ENCODE results near the gene PML.

PML gene

DNA sequence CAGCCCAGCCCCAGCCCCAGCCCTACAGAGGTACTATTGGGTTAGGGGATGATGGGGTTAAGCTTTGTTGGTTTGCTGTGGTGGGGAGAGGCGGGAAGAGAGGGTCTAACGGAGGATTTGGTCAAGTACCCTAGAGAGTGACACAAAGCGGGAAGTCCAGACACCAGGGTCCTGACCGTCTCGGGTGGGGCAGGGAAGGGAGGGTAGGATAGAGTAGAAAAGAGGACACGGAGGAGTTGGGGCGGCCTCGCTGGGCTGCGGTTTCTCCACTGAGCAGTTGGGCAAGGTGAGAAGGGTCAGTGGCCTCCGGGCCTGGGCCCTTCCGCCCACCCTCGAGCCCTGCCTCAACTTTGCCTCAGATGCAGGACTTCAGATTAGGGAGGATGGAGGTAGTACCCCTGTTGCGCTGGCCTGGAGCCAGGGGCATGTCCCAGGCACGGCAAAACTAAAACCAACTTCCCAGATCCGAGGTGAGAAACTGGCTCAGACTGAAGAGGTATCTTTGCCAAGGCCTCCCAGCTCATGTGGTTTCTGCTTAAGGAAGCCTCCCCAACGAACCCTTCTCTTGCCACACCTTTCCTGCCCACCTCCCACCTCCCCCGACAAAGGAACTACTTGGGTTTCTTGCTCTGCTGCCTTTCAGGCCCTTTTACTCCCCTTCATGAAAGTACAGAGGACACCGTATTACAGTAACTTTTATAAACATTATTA is 551 bp downstream of the PML start:
- H3K4me3 ChIP-seq (ENCODE audit: low read depth, low read length), result peak overlapping the region; percentile 92
- H3K9me3 ChIP-seq (ENCODE audit: control insufficient read depth, insufficient read depth, low read depth, low read length), result no peaks in the 10 kb centered on the region
- H3K27me3 ChIP-seq (ENCODE audit: control insufficient read depth, insufficient read depth, low read length), result no peaks in the 10 kb centered on the region
- H3K9ac ChIP-seq (ENCODE audit: low read length), result peak overlapping the region; percentile 77
- H3K27ac ChIP-seq (ENCODE audit: low read depth, low read length), result no peak overlapping the region
- H3K36me3 ChIP-seq (ENCODE audit: control insufficient read depth, insufficient read depth, low read length), result peaks cover 18% of the 10 kb centered on the region
- peaks cover 19% of the 10 kb centered on the region for H3K4me1 ChIP-seq (ENCODE audit: control insufficient read depth, insufficient read depth, low read length)

DNA sequence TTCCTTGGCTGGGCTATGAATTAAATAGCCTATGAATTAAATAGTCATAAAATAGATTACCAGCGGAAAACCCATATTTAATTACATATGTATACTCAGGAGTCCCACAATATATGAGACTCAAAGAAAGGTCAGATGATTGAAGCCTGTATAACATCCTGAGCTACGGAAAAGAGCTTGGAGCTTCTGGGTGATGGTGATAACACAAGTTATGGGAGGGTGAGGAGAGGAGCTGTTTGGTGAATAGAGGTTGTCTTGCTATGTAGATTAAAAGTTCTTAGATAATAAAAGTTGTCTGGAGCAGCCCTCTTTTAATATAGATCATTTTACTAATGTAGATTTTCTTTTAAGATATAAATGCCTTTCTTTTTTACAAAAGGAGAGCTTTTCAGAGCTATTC is 1.8 kb downstream of the PML start:
- H3K4me1 ChIP-seq (ENCODE audit: control insufficient read depth, insufficient read depth, low read length), result peaks cover 17% of the 10 kb centered on the region
- no peaks in the 10 kb centered on the region for H3K27me3 ChIP-seq (ENCODE audit: control insufficient read depth, insufficient read depth, low read length)
- H3K27ac ChIP-seq (ENCODE audit: low read depth, low read length), result no peak overlapping the region
- peaks cover 18% of the 10 kb centered on the region for H3K36me3 ChIP-seq (ENCODE audit: control insufficient read depth, insufficient read depth, low read length)
- no peak overlapping the region for H3K9ac ChIP-seq (ENCODE audit: low read length)
- H3K4me3 ChIP-seq (ENCODE audit: low read depth, low read length), result peak overlapping the region; percentile 10; the same call in 1 of the 2 replicates
- no peaks in the 10 kb centered on the region for H3K9me3 ChIP-seq (ENCODE audit: control insufficient read depth, insufficient read depth, low read depth, low read length)

DNA sequence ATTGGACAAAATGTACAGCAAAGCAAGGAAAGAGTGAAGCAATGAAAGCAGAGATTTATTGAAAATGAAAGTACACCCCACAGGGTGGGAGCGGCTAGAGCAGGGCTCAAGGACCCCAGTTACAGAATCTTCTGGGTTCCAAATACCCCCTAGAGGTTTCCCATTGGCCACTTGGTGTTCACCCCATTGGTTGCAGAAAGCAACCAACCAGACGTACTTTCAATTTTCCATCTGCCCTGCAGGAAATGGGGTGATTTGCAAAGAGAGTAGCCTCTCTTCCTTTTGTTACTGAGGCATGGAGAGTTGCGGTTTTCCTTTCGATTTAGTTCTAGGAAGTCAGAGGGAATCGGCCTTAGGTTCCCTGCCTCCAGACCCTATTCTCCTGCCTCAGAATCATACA is 2.4 kb downstream of the PML start:
- H3K27me3 ChIP-seq (ENCODE audit: control insufficient read depth, insufficient read depth, low read length), result no peaks in the 10 kb centered on the region
- H3K4me3 ChIP-seq (ENCODE audit: low read depth, low read length), result no peak overlapping the region
- peaks cover 13% of the 10 kb centered on the region for H3K4me1 ChIP-seq (ENCODE audit: control insufficient read depth, insufficient read depth, low read length)
- no peak overlapping the region for H3K9ac ChIP-seq (ENCODE audit: low read length)
- H3K36me3 ChIP-seq (ENCODE audit: control insufficient read depth, insufficient read depth, low read length), result peaks cover 19% of the 10 kb centered on the region
- no peaks in the 10 kb centered on the region for H3K9me3 ChIP-seq (ENCODE audit: control insufficient read depth, insufficient read depth, low read depth, low read length)
- no peak overlapping the region for H3K27ac ChIP-seq (ENCODE audit: low read depth, low read length)

DNA sequence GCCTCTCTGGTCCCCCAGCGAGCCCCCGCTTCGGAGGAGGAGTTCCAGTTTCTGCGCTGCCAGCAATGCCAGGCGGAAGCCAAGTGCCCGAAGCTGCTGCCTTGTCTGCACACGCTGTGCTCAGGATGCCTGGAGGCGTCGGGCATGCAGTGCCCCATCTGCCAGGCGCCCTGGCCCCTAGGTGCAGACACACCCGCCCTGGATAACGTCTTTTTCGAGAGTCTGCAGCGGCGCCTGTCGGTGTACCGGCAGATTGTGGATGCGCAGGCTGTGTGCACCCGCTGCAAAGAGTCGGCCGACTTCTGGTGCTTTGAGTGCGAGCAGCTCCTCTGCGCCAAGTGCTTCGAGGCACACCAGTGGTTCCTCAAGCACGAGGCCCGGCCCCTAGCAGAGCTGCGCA is 3.5 kb downstream of the PML start:
- H3K9ac ChIP-seq (ENCODE audit: low read length), result no peak overlapping the region
- H3K36me3 ChIP-seq (ENCODE audit: control insufficient read depth, insufficient read depth, low read length), result peaks cover 21% of the 10 kb centered on the region
- H3K4me3 ChIP-seq (ENCODE audit: low read depth, low read length), result no peak overlapping the region
- no peak overlapping the region for H3K27ac ChIP-seq (ENCODE audit: low read depth, low read length)
- peaks cover 10% of the 10 kb centered on the region for H3K4me1 ChIP-seq (ENCODE audit: control insufficient read depth, insufficient read depth, low read length)
- no peaks in the 10 kb centered on the region for H3K27me3 ChIP-seq (ENCODE audit: control insufficient read depth, insufficient read depth, low read length)
- no peaks in the 10 kb centered on the region for H3K9me3 ChIP-seq (ENCODE audit: control insufficient read depth, insufficient read depth, low read depth, low read length)

DNA sequence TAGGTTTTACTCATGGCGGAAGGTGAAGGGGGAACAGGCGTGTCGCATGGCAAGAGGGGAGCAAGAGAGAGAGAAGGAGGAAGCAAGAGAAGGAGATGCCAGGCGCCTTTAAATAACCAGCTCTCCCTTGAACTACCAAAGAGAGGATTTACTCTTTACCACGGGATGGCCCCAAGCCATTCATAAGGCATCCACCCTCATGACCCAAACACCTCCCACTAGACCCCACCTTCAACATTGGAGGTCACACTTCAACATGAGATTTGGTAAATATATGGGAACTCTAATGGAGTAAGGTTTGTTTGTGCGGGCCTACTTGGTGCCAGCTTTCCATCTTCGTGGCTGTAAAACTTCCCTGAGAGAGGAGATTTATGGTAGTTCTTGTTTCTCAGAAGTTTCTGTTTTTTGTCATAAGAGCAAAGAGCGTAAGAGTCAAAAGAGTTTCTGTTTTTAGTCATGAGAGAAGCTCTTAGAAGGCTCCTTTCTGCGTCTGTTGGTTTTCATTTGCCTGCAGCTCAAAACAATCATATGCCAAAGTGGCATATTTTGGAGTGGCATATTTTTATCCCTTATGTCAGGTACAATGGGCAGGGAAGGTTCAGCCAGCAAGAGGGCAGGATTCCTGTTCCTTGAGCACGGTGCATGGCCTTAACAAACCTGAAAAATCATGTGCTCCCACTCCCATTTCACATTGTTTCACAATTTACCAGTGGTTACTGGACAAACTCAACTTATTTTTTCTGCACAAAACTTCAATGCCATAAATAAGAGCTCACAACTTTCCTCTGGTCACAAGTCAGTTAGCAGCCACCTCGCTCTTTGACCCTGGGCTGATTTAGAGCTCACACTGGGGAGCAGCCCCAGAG is 12.5 kb downstream of the PML start:
- Histone ChIP-seq H3K27me3 (ENCODE audit: control insufficient read depth, insufficient read depth, low read length) (no peaks in the 10 kb centered on the region), H3K9ac (ENCODE audit: low read length) (no peak overlapping the region), H3K36me3 (ENCODE audit: control insufficient read depth, insufficient read depth, low read length) (peaks cover 28% of the 10 kb centered on the region)

DNA sequence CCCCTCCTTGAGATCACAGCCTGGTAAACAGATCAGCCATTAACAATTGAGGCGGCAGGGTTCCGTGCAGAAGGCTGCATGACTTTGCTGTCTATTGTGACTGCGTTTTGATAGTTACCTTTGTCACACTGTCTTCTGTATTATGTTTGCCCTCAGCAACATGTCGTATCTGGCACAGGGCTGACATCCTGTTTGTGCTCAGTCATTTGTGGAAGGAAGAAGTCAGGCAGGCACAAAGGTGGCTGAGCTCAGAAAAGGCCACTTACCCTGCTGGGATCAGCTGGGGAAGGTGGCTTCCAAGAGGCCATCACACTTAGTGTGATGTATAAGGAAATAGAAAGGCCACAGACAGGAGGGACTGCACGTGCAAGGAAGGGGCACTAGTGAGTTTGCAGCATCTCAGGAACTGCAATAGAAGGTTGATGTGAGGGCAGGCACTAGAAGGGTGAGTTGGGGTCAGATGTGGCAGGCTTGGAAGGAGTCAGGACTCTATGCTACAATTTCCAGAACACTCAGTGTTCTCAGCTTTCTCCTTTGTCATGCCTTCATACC is 13.4 kb downstream of the PML start:
- Histone ChIP-seq H3K36me3 (ENCODE audit: control insufficient read depth, insufficient read depth, low read length) (peaks cover 27% of the 10 kb centered on the region), H3K4me3 (ENCODE audit: low read depth, low read length) (no peak overlapping the region), H3K27ac (ENCODE audit: low read depth, low read length) (no peak overlapping the region)

More for the DNA sequence above, 12.5 kb downstream of the PML start:
- H3K4me3 ChIP-seq (ENCODE audit: low read depth, low read length), result no peak overlapping the region
- 0 out of 2 replicates have a peak, but pooled peaks cover 4% of the 10 kb centered on the region for H3K9me3 ChIP-seq (ENCODE audit: control insufficient read depth, insufficient read depth, low read depth, low read length)
- H3K4me1 ChIP-seq (ENCODE audit: control insufficient read depth, insufficient read depth, low read length), result no peaks in the 10 kb centered on the region
- no peak overlapping the region for H3K27ac ChIP-seq (ENCODE audit: low read depth, low read length)

DNA sequence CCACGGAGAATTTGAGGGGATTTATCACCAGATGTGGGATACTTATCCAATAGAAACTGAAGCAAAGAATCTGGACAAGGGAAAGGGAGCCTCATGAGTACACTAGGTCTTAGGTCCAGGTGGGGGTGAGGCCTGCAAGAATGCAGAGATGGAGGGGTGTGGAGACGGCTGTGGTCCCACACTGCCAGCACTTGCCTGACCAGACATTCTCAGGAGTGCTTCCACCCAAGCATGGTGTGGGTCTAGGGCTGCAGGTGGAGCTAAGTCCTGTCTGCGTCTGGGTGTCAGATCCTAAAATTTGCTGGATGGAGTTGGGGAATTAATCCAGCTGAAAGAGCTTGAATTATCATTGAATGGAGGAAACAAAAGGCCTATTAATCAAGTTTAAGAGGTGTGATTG is 14.4 kb downstream of the PML start:
- H3K4me3 ChIP-seq (ENCODE audit: low read depth, low read length), result no peak overlapping the region
- H3K4me1 ChIP-seq (ENCODE audit: control insufficient read depth, insufficient read depth, low read length), result no peaks in the 10 kb centered on the region
- no peak overlapping the region for H3K27ac ChIP-seq (ENCODE audit: low read depth, low read length)
- peaks cover 21% of the 10 kb centered on the region for H3K36me3 ChIP-seq (ENCODE audit: control insufficient read depth, insufficient read depth, low read length)
- H3K9ac ChIP-seq (ENCODE audit: low read length), result no peak overlapping the region
- H3K9me3 ChIP-seq (ENCODE audit: control insufficient read depth, insufficient read depth, low read depth, low read length), result no peaks in the 10 kb centered on the region
- no peaks in the 10 kb centered on the region for H3K27me3 ChIP-seq (ENCODE audit: control insufficient read depth, insufficient read depth, low read length)

More for the DNA sequence above, 13.4 kb downstream of the PML start:
- H3K9ac ChIP-seq (ENCODE audit: low read length), result no peak overlapping the region
- 0 out of 2 replicates have a peak, but pooled peaks cover 4% of the 10 kb centered on the region for H3K9me3 ChIP-seq (ENCODE audit: control insufficient read depth, insufficient read depth, low read depth, low read length)
- H3K4me1 ChIP-seq (ENCODE audit: control insufficient read depth, insufficient read depth, low read length), result no peaks in the 10 kb centered on the region
- no peaks in the 10 kb centered on the region for H3K27me3 ChIP-seq (ENCODE audit: control insufficient read depth, insufficient read depth, low read length)

DNA sequence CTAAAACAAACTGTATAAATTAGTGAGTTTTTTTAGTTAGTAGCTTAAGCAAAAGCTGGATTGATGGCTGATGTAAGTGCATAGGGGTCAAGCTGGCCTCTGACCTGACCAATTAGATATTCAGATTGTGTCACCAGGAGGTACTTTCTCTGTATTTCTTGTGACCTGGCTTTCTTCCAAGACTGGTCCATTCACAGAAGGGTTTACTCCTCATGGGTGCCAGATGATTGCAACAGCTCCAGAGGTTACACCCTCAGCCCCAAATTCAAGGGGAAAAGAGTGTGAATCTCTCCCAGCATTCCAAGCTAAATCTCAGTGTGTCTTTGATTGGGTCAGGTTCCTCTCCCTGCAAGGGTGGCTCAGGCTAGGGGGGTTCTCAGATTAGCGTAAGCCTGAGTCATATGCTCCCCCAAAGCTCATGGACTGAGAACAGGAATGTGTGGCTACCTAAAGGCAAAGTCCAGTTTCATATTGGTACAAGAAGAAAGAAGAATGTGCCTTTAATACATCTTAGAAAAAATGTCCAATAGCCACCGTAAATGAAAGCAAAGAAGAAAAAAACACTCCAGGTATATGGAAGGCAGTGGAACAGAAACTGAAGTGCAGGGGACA is 16.5 kb downstream of the PML start:
- Histone ChIP-seq H3K9ac (ENCODE audit: low read length) (no peak overlapping the region), H3K27ac (ENCODE audit: low read depth, low read length) (no peak overlapping the region), H3K9me3 (ENCODE audit: control insufficient read depth, insufficient read depth, low read depth, low read length) (no peaks in the 10 kb centered on the region), H3K27me3 (ENCODE audit: control insufficient read depth, insufficient read depth, low read length) (no peaks in the 10 kb centered on the region), H3K4me1 (ENCODE audit: control insufficient read depth, insufficient read depth, low read length) (no peaks in the 10 kb centered on the region), H3K36me3 (ENCODE audit: control insufficient read depth, insufficient read depth, low read length) (peaks cover 16% of the 10 kb centered on the region), H3K4me3 (ENCODE audit: low read depth, low read length) (no peak overlapping the region)

DNA sequence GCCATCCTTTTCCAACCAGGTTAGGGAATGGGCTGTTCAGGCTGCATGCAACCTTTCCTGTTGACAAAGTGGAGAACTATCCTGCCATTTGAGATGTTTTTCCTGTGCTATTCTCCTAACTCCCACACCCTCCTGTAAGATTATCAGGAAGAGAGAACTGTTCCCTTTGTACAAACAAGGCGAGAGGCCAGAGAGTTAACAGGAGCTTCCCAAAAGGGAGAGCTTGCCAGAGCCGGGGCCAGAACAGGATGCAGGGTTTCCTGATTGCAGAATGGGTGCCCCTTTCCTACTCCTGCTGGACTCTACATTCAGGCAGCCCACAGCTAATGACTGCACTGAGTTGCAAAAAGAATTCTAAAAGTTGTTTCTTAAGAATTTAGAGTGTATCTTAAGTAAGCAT is 17.1 kb downstream of the PML start:
- no peaks in the 10 kb centered on the region for H3K4me1 ChIP-seq (ENCODE audit: control insufficient read depth, insufficient read depth, low read length)
- peaks cover 15% of the 10 kb centered on the region for H3K36me3 ChIP-seq (ENCODE audit: control insufficient read depth, insufficient read depth, low read length)
- H3K27ac ChIP-seq (ENCODE audit: low read depth, low read length), result no peak overlapping the region

DNA sequence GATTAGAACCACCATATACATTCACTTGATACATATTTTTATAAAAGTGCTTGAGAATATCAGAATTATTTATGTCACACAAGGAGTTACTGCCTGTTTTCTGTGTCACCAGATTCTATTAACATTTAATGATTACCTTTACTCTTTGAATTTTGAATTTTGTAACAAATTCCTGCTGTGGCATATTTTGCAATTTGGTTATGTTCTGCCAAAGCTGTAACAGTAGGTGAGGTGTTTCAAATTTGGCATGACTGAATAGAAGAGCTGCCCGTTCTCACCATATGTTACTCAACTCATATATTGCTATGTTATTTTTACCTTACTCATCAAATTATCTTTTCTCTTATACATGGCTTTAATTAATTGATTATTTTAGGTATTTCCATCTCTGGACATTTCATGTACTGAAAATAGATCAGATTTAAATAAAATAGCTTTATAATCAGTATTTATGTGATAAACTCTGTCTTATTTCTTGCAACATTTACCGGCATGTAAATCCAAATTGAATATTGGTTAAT is 18.9 kb downstream of the PML start:
- Histone ChIP-seq H3K9ac (ENCODE audit: low read length) (no peak overlapping the region), H3K27ac (ENCODE audit: low read depth, low read length) (no peak overlapping the region), H3K4me1 (ENCODE audit: control insufficient read depth, insufficient read depth, low read length) (no peaks in the 10 kb centered on the region), H3K36me3 (ENCODE audit: control insufficient read depth, insufficient read depth, low read length) (peaks cover 4% of the 10 kb centered on the region; the same call in 1 of the 2 replicates), H3K9me3 (ENCODE audit: control insufficient read depth, insufficient read depth, low read depth, low read length) (no peaks in the 10 kb centered on the region), H3K27me3 (ENCODE audit: control insufficient read depth, insufficient read depth, low read length) (no peaks in the 10 kb centered on the region), H3K4me3 (ENCODE audit: low read depth, low read length) (no peak overlapping the region)

More for the DNA sequence above, 17.1 kb downstream of the PML start:
- Histone ChIP-seq H3K9ac (ENCODE audit: low read length) (no peak overlapping the region), H3K27me3 (ENCODE audit: control insufficient read depth, insufficient read depth, low read length) (no peaks in the 10 kb centered on the region), H3K9me3 (ENCODE audit: control insufficient read depth, insufficient read depth, low read depth, low read length) (no peaks in the 10 kb centered on the region), H3K4me3 (ENCODE audit: low read depth, low read length) (no peak overlapping the region)

All from HUES6 (cell line).